Neural progenitor cell (in vitro differentiated cells): Measurements from ENCODE around the gene ZNF423.

Experiments used
- EZH2 ChIP-seq: fragments of 200-600 bp; sonication (generic); IDR thresholded peaks from 2 replicates; pipeline ENCODE4 v1.6.1; 2017; ENCODE audit warnings: antibody characterized with exemption, mild to moderate bottlenecking, moderate library complexity
- EZH2phosphoT487 ChIP-seq: fragments of 200-600 bp; sonication (generic); IDR thresholded peaks from 2 replicates; pipeline ENCODE4 v1.6.1; 2017; ENCODE audit warnings: antibody characterized with exemption
- TF ChIP-seq, protein P1 (sequence below): fragments of 200-600 bp; sonication (generic); IDR thresholded peaks from 2 replicates; pipeline ENCODE4 v1.5.1; 2017; ENCODE audit warnings: antibody characterized with exemption, mild to moderate bottlenecking

DNA sequence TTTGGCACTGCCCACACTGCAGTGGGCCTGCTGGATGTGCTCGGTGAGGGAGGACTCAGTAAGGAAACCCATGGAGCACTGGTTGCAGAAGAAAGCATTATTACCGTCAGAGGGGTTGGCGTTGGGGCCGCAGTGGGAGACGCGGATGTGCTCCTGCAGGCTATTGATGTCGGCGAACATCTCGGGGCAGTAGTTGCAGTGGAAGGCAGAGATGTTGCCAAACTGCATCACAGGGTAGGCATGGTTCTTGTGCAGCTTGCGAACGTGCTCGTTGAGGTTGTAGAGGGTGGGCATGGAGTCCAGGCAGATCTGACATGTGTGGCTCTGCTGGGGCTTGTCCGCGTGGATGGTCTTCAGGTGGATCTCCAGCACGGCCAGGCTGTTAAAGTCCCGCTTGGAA, 218.4 kb downstream of the ZNF423 start:
- TF ChIP-seq EZH2, result no peak
- TF ChIP-seq EZH2phosphoT487, result no peak
- TF ChIP-seq, protein P1, sequence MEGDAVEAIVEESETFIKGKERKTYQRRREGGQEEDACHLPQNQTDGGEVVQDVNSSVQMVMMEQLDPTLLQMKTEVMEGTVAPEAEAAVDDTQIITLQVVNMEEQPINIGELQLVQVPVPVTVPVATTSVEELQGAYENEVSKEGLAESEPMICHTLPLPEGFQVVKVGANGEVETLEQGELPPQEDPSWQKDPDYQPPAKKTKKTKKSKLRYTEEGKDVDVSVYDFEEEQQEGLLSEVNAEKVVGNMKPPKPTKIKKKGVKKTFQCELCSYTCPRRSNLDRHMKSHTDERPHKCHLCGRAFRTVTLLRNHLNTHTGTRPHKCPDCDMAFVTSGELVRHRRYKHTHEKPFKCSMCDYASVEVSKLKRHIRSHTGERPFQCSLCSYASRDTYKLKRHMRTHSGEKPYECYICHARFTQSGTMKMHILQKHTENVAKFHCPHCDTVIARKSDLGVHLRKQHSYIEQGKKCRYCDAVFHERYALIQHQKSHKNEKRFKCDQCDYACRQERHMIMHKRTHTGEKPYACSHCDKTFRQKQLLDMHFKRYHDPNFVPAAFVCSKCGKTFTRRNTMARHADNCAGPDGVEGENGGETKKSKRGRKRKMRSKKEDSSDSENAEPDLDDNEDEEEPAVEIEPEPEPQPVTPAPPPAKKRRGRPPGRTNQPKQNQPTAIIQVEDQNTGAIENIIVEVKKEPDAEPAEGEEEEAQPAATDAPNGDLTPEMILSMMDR, result no peak
